ENCODE data around the gene FCHO2. TPM values are rescaled to one million over a fixed set of nuclear protein-coding genes. Genes with fewer than 3 reads are reported as not detected.
"Not testable (repeated sequence)": the region's sequence is repeated elsewhere in the genome, so short reads cannot be mapped to it uniquely, and the experiment has no call there.

The FCHO2 gene
- total and polyA plus RNA-seq, 2 donors from 2014 or later, result 6.5 to 48.1 TPM

GRCh38 chr5:72922422-72922821, 33.4 kb upstream of the FCHO2 start:
- no peak overlapping the region for H3K27ac ChIP-seq (ENCODE audit: low read depth in 2 of 2, low read length in 2 of 2)
- no peak overlapping the region for H3K4me3 ChIP-seq (ENCODE audit: low read length in 3 of 3)
- no peaks in the 10 kb centered on the region for H3K27me3 ChIP-seq (ENCODE audit: control insufficient read depth, insufficient read depth, low read length)
- H3K4me1 ChIP-seq (ENCODE audit: control insufficient read depth in 2 of 3, insufficient read depth in 2 of 3, low read depth in 1 of 3, low read length in 3 of 3), result no peaks in the 10 kb centered on the region
- TF ChIP-seq CTCF (IDR thresholded peaks at IDR 0.05; ENCODE audit: borderline replicate concordance, extremely low read depth, insufficient read depth), result no peak
- DNase-seq, result no peak
- no peaks in the 10 kb centered on the region for H3K36me3 ChIP-seq (ENCODE audit: control insufficient read depth in 2 of 3, insufficient read depth in 3 of 3, low read length in 3 of 3)
- intact Hi-C loops (cut with DNase I), result no loop called here
- no peaks in the 10 kb centered on the region for H3K9me3 ChIP-seq (ENCODE audit: control insufficient read depth in 2 of 3, insufficient read depth in 1 of 3, low read length in 3 of 3)
- H3K9ac ChIP-seq (ENCODE audit: low read length in 3 of 3), result no peak overlapping the region
- no peak for FAIRE-seq

- Histone ChIP-seq H3K27me3 (ENCODE audit: control insufficient read depth, insufficient read depth, low read length) (no peaks in the 10 kb centered on the region), H3K36me3 (ENCODE audit: control insufficient read depth in 2 of 3, insufficient read depth in 3 of 3, low read length in 3 of 3) (no peaks in the 10 kb centered on the region), H3K9ac (ENCODE audit: low read length in 3 of 3) (no peak overlapping the region), H3K27ac (ENCODE audit: low read depth in 2 of 2, low read length in 2 of 2) (no peak overlapping the region), H3K4me1 (ENCODE audit: control insufficient read depth in 2 of 3, insufficient read depth in 2 of 3, low read depth in 1 of 3, low read length in 3 of 3) (no peaks in the 10 kb centered on the region), H3K9me3 (ENCODE audit: control insufficient read depth in 2 of 3, insufficient read depth in 1 of 3, low read length in 3 of 3) (no peaks in the 10 kb centered on the region), H3K4me3 (ENCODE audit: low read length in 3 of 3) (no peak overlapping the region)
- no peak for TF ChIP-seq CTCF (IDR thresholded peaks at IDR 0.05; ENCODE audit: borderline replicate concordance, extremely low read depth, insufficient read depth)
- no peak for DNase-seq
- intact Hi-C loops (cut with DNase I), result no loop called here
- no peak for FAIRE-seq
These were observed 30.4 kb upstream of the FCHO2 start for GRCh38 chr5:72925336-72926010.

GRCh38 chr5:72932686-72933085, 23.2 kb upstream of the FCHO2 start:
- H3K27me3 ChIP-seq (ENCODE audit: control insufficient read depth, insufficient read depth, low read length); DNase-seq; H3K4me3 ChIP-seq (ENCODE audit: low read length in 3 of 3); intact Hi-C loops (cut with DNase I); H3K27ac ChIP-seq (ENCODE audit: low read depth in 2 of 2, low read length in 2 of 2); H3K9ac ChIP-seq (ENCODE audit: low read length in 3 of 3); FAIRE-seq; H3K9me3 ChIP-seq (ENCODE audit: control insufficient read depth in 2 of 3, insufficient read depth in 1 of 3, low read length in 3 of 3); H3K4me1 ChIP-seq (ENCODE audit: control insufficient read depth in 2 of 3, insufficient read depth in 2 of 3, low read depth in 1 of 3, low read length in 3 of 3); H3K36me3 ChIP-seq (ENCODE audit: control insufficient read depth in 2 of 3, insufficient read depth in 3 of 3, low read length in 3 of 3): not testable (repeated sequence)

GRCh38 chr5:72934953-72935725, 20.7 kb upstream of the FCHO2 start:
- not testable (repeated sequence) for FAIRE-seq; DNase-seq; H3K9me3 ChIP-seq (ENCODE audit: control insufficient read depth in 2 of 3, insufficient read depth in 1 of 3, low read length in 3 of 3)

More at GRCh38 chr5:72934953-72935725, 20.7 kb upstream of the FCHO2 start:
- H3K36me3 ChIP-seq (ENCODE audit: control insufficient read depth in 2 of 3, insufficient read depth in 3 of 3, low read length in 3 of 3); H3K27me3 ChIP-seq (ENCODE audit: control insufficient read depth, insufficient read depth, low read length); H3K27ac ChIP-seq (ENCODE audit: low read depth in 2 of 2, low read length in 2 of 2); H3K4me3 ChIP-seq (ENCODE audit: low read length in 3 of 3); H3K9ac ChIP-seq (ENCODE audit: low read length in 3 of 3); intact Hi-C loops (cut with DNase I): not testable (repeated sequence)
- peaks cover 0 to 11% (median 5%) of the 10 kb centered on the region in 3 donors for H3K4me1 ChIP-seq (ENCODE audit: control insufficient read depth in 2 of 3, insufficient read depth in 2 of 3, low read depth in 1 of 3, low read length in 3 of 3)

All from kidney (tissue), 14 donors.